HFFc6 (cell line): ENCODE measurements around the gene SLC41A1. TPM values are rescaled to one million over a fixed set of nuclear protein-coding genes. Genes with fewer than 3 reads are reported as not detected.

Experiments used
- DNase-seq: peaks from one replicate; pipeline ENCODE4 v3.0.0-alpha.2; 2018
- H3K27ac Mint-ChIP-seq: 2 replicates; pipeline ENCODE4 v1.8.0; 2020; ENCODE audit warnings: mild to moderate bottlenecking, mixed read lengths
- H3K27me3 Mint-ChIP-seq: 2 replicates; pipeline ENCODE4 v1.8.0; 2021; ENCODE audit warnings: mild to moderate bottlenecking, moderate library complexity, mixed read lengths; ENCODE audit not compliant: insufficient read depth
- H3K36me3 Mint-ChIP-seq: 2 replicates; pipeline ENCODE4 v1.8.0; 2021; ENCODE audit warnings: low read depth, mixed read lengths
- H3K4me1 Mint-ChIP-seq: 2 replicates; pipeline ENCODE4 v1.8.0; 2020; ENCODE audit warnings: low read depth, mixed read lengths
- H3K4me3 Mint-ChIP-seq: 2 replicates; pipeline ENCODE4 v1.8.0; 2020; ENCODE audit warnings: mild to moderate bottlenecking, moderate library complexity, mixed read lengths
- H3K9me3 Mint-ChIP-seq: 2 replicates; pipeline ENCODE4 v1.8.0; 2020; ENCODE audit warnings: mild to moderate bottlenecking, mixed read lengths
- CTCF ChIP-seq: fragments of 200-600 bp; sonication (generic); IDR thresholded peaks from 2 replicates; pipeline ENCODE4 v1.5.0; 2021; ENCODE audit warnings: antibody characterized with exemption, mild to moderate bottlenecking
- total RNA-seq, 6 experiments: library from RNA; stranded (reverse); fragmentation: NEBNext Ultra II Directional; extraction: Animal tissue kit (Norgen Biotek cat#: 25700); gene quantifications; 2 replicates in 1 of 6; 3 replicates in 5 of 6; pipeline ENCODE4 v1.2.3, GENCODE V29; 2021

Gene SLC41A1
- total RNA-seq, 6 experiments from 2014 or later = 31.6 to 39.8 (median 35.5) TPM

DNA sequence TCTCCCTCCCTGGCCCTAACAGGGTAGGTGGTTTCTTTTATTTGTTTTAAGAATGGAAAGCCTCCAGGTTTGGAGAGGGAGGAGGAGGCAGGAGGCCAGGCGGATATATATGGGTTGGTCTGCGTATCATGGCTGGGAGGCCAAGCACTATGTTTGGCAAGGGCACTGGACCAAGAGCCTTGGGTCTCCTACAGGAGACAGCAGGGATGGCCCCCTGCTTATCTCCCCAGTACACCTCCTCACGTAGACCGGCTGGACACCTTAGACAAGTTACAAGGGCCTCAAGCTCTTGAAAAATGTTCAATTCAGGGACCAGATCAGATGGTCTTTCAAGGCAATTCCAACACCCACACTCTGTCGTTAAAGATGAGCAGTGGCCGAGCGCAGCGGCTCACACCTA is 10.9 kb downstream of the SLC41A1 start:
- no peak for DNase-seq
- H3K4me1 Mint-ChIP-seq = peaks cover 11% of the 10 kb centered on the region
- no peak overlapping the region for H3K27ac Mint-ChIP-seq
- no peak for TF ChIP-seq CTCF
- H3K36me3 Mint-ChIP-seq = peaks cover 13% of the 10 kb centered on the region
- H3K9me3 Mint-ChIP-seq = no peaks in the 10 kb centered on the region
- H3K27me3 Mint-ChIP-seq = no peaks in the 10 kb centered on the region
- no peak overlapping the region for H3K4me3 Mint-ChIP-seq

- H3K4me1 Mint-ChIP-seq = peaks cover 11% of the 10 kb centered on the region
- TF ChIP-seq CTCF = no peak
- no peak overlapping the region for H3K4me3 Mint-ChIP-seq
- H3K9me3 Mint-ChIP-seq = no peaks in the 10 kb centered on the region
- peaks cover 13% of the 10 kb centered on the region for H3K36me3 Mint-ChIP-seq
- no peaks in the 10 kb centered on the region for H3K27me3 Mint-ChIP-seq
- H3K27ac Mint-ChIP-seq = no peak overlapping the region
- no peak for DNase-seq
These were observed 11.9 kb downstream of the SLC41A1 start for GRCh38 chr1:205800981-205801703.

- no peak overlapping the region for H3K27ac Mint-ChIP-seq
- no peak for TF ChIP-seq CTCF
- peaks cover 13% of the 10 kb centered on the region for H3K36me3 Mint-ChIP-seq
- no peaks in the 10 kb centered on the region for H3K9me3 Mint-ChIP-seq
- no peak overlapping the region for H3K4me3 Mint-ChIP-seq
- peaks cover 2% of the 10 kb centered on the region; the same call in 1 of the 2 replicates for H3K27me3 Mint-ChIP-seq
- no peak for DNase-seq
- peaks cover 6% of the 10 kb centered on the region for H3K4me1 Mint-ChIP-seq
These were observed 12.6 kb downstream of the SLC41A1 start for GRCh38 chr1:205800427-205800826.

DNA sequence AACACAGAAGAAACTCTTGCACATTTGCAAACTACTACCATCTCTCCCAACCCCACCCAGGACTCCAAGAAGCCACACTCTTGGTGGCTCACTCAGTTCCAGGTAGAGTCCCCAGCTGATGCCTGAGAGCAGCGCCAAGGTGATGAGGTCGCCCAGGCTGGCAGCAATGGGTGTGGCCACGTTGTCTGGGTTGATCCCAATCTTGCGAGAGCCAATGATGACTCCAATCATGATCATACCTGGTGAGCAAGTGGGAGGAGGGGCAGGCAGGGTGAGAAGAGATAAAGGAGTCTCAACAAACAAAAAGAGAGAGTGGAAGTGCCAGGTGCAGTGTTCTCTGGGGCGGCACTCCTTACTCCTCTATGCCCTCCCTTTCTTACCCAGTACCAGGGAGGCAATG is 14.4 kb downstream of the SLC41A1 start:
- Mint-ChIP-seq H3K36me3 (peaks cover 13% of the 10 kb centered on the region), H3K9me3 (no peaks in the 10 kb centered on the region), H3K4me3 (no peak overlapping the region), H3K27ac (no peak overlapping the region), H3K4me1 (no peaks in the 10 kb centered on the region), H3K27me3 (peaks cover 2% of the 10 kb centered on the region; the same call in 1 of the 2 replicates)
- no peak for TF ChIP-seq CTCF
- no peak for DNase-seq

GRCh38 chr1:205797168-205797567 is 15.8 kb downstream of the SLC41A1 start:
- no peak overlapping the region for H3K27ac Mint-ChIP-seq

More at GRCh38 chr1:205797168-205797567, 15.8 kb downstream of the SLC41A1 start:
- Mint-ChIP-seq H3K27me3 (peaks cover 5% of the 10 kb centered on the region; the same call in 1 of the 2 replicates), H3K4me1 (peaks cover 10% of the 10 kb centered on the region), H3K36me3 (peaks cover 13% of the 10 kb centered on the region), H3K4me3 (no peak overlapping the region), H3K9me3 (no peaks in the 10 kb centered on the region)
- TF ChIP-seq CTCF = no peak
- no peak for DNase-seq
